NOMO-1 treated with dmso at 0.1 percent for 144 hours (cell line): ENCODE data around the gene RNU1-3.
"Not testable (repeated sequence)": the region's sequence is repeated elsewhere in the genome, so short reads cannot be mapped to it uniquely, and the experiment has no call there.

ENCODE experiments used
- DNase-seq: peaks from one replicate; lab custom pipeline; 2025; ENCODE audit not compliant: unreplicated experiment; lab: John Stamatoyannopoulos, UW

RNU1-3 gene

GRCh38 chr1:16621681-16622315, 45.0 kb downstream of the RNU1-3 start:
- DNase-seq, result not testable (repeated sequence)

GRCh38 chr1:16621300-16621658, 45.5 kb downstream of the RNU1-3 start:
- DNase-seq, result no peak

- not testable (repeated sequence) for DNase-seq
These were observed 46.8 kb downstream of the RNU1-3 start for GRCh38 chr1:16619803-16620501.

GRCh38 chr1:16618719-16619118, 48.0 kb downstream of the RNU1-3 start:
- DNase-seq, result no peak

GRCh38 chr1:16617778-16618580, 48.8 kb downstream of the RNU1-3 start:
- no peak for DNase-seq

GRCh38 chr1:16617114-16617631, 49.6 kb downstream of the RNU1-3 start:
- DNase-seq, result no peak
